BLaER1 treated with 17β-estradiol and CSF1 and Interleukin-3, amounts not matched to agents 10 nM and 100 nM (cell line): Measurements from ENCODE around the gene SHISA5.
A peak's percentile ranks its signal among the peaks of the same experiment; 100 is the strongest.
"Not testable (repeated sequence)": the region's sequence is repeated elsewhere in the genome, so short reads cannot be mapped to it uniquely, and the experiment has no call there.

ENCODE experiments used
- H3K27ac ChIP-seq, 11 experiments: shearing (Covaris generic); formaldehyde crosslinking; 2 replicates each; pipeline ENCODE4 v1.8.1; 2022
- H3K27me3 ChIP-seq, 11 experiments: shearing (Covaris generic); formaldehyde crosslinking; 2 replicates each; pipeline ENCODE4 v1.8.1; 2022
- H3K36me3 ChIP-seq, 11 experiments: shearing (Covaris generic); formaldehyde crosslinking; 2 replicates each; pipeline ENCODE4 v1.8.1; 2022
- H3K4me1 ChIP-seq, 10 experiments: shearing (Covaris generic); formaldehyde crosslinking; 2 replicates each; pipeline ENCODE4 v1.8.1; 2022
- H3K4me2 ChIP-seq, 11 experiments: shearing (Covaris generic); formaldehyde crosslinking; 2 replicates each; pipeline ENCODE4 v1.8.1; 2022
- H3K4me3 ChIP-seq, 10 experiments: shearing (Covaris generic); formaldehyde crosslinking; 2 replicates each; pipeline ENCODE4 v1.8.1; 2022
- H3K9ac ChIP-seq, 11 experiments: shearing (Covaris generic); formaldehyde crosslinking; 2 replicates each; pipeline ENCODE4 v1.8.1; 2022
- H3K9me3 ChIP-seq, 11 experiments: shearing (Covaris generic); formaldehyde crosslinking; replicated peaks in 1 of 11; 2 replicates each; pipeline ENCODE4 v1.8.1; 2022
- H4K20me1 ChIP-seq, 11 experiments: shearing (Covaris generic); formaldehyde crosslinking; 2 replicates each; pipeline ENCODE4 v1.8.1; 2022
- Cebpa-rat ChIP-seq, 11 experiments: shearing (Covaris generic); IDR thresholded peaks; 2 replicates each; pipeline ENCODE4 v1.8.1; 2022

SHISA5 gene

DNA sequence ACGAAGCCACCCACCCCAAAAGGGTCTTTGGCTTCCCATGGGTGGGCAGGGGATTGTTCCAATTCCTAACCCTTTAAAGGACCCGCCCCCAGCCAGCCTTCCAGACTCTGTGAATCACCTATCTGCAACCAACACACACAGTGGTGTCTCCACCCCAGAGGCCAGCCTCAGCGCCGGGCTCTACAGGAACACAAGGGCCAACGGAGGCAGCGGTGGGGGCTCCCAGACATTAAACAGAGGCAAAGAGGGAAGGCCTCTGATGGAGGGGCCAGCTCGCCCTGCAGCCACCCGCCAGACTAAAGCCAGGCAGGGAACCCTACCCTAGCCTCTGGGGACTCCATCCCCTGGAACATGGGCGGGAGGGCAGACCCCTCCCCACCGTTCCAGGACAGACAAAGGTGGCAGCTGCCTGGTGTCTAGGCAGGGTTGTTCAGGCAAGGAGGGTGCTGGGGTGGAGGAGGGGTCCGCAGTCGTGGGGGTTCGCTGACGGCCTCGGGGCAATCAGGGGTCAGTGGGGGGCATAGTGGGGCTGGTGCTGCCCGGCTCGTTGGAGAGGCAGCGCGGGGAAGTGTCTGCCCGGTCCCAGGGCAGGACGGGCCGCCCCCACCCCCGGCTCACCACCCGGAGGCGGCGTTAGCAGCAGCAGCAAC, 448 bp downstream of the SHISA5 start:
- peaks cover 0 to 22% (median 0%) of the 10 kb centered on the region in 11 experiments; a peak in 4 of 22 replicates for H4K20me1 ChIP-seq
- H3K4me2 ChIP-seq = peak overlapping the region; percentile 85 to 99 (median 98)
- H3K36me3 ChIP-seq = peaks cover 8 to 29% (median 24%) of the 10 kb centered on the region in 11 experiments; a peak in 21 of 22 replicates
- TF ChIP-seq Cebpa-rat (IDR thresholded peaks at IDR 0.05) = no peak
- H3K27ac ChIP-seq = peak overlapping the region; percentile 78 to 90 (median 82)
- H3K27me3 ChIP-seq = no peaks in the 10 kb centered on the region; a peak in 1 of 22 replicates
- H3K4me3 ChIP-seq = peak overlapping the region; percentile 70 to 94 (median 80)
- peaks cover 56 to 76% (median 65%) of the 10 kb centered on the region in 10 experiments for H3K4me1 ChIP-seq
- peaks cover 0 to 10% (median 3%) of the 10 kb centered on the region in 11 experiments; a peak in 9 of 22 replicates for H3K9me3 ChIP-seq
- H3K9ac ChIP-seq = peak overlapping the region; percentile 79 to 92 (median 87)

DNA sequence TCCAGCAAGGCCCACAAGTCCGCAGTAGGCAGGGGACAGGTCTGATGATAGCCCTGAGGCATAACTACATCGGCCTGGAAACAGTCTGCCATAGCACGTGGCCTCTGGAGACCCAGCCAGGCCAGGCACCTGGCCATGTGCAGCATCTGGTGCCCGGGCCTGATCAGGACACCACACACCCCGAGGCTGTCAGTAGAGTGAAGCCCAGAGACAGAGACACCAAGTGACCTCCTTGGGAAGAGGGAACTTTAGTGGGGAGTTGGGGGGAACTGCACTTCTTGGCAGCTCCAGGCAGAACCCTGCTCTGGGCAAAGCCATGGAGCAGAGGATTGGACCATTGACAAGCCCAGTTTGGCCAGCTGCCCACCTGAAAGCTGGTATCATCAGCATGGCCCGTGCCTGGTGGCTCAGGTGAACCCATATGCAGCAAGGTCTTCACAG, 1.2 kb downstream of the SHISA5 start:
- Histone ChIP-seq H3K36me3 (peaks cover 12 to 37% (median 31%) of the 10 kb centered on the region in 11 experiments; a peak in 21 of 22 replicates), H3K4me1 (peaks cover 48 to 68% (median 58%) of the 10 kb centered on the region in 10 experiments), H3K4me3 (peak overlapping the region; percentile 70 to 94 (median 80); a peak in 19 of 20 replicates), H4K20me1 (peaks cover 0 to 22% (median 0%) of the 10 kb centered on the region in 11 experiments; a peak in 4 of 22 replicates), H3K9ac (peak overlapping the region; percentile 79 to 92 (median 87); a peak in 19 of 22 replicates), H3K4me2 (peak overlapping the region; percentile 85 to 99 (median 98)), H3K27ac (peak overlapping the region in 10 of 11 experiments; percentile 78 to 90 (median 82); a peak in 12 of 22 replicates), H3K9me3 (peaks cover 0 to 14% (median 8%) of the 10 kb centered on the region in 11 experiments; a peak in 12 of 22 replicates), H3K27me3 (no peaks in the 10 kb centered on the region; a peak in 1 of 22 replicates)
- no peak for TF ChIP-seq Cebpa-rat (IDR thresholded peaks at IDR 0.05)

DNA sequence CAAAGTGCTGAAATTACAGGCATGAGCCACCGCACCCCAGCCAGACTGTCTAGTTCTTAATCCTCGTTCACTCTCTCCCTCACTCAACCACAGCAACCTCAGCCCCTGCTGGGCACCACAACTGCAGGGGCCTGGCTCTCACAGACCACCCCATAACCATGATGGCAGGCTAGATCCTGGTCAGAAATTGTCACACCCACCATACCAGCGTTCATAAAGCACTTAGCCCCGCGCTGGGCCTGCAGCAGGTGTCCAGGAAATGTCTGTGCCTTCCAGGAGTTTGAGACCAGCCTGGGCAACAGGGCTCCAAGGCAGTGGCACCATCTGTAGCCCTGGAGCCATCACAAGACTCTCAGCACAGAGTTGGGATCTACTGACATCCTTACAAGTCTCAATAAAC, 1.9 kb downstream of the SHISA5 start:
- Histone ChIP-seq H4K20me1 (peaks cover 0 to 22% (median 0%) of the 10 kb centered on the region in 11 experiments; a peak in 4 of 22 replicates), H3K4me1 (peaks cover 41 to 62% (median 51%) of the 10 kb centered on the region in 10 experiments), H3K4me2 (peak overlapping the region; percentile 85 to 99 (median 98)), H3K27me3 (no peaks in the 10 kb centered on the region; a peak in 1 of 22 replicates), H3K36me3 (peaks cover 17 to 43% (median 38%) of the 10 kb centered on the region in 11 experiments; a peak in 21 of 22 replicates), H3K9me3 (peaks cover 0 to 14% (median 8%) of the 10 kb centered on the region in 11 experiments; a peak in 12 of 22 replicates), H3K4me3 (peak overlapping the region in 1 of 10 experiments; percentile 83; a peak in 2 of 20 replicates), H3K9ac (peak overlapping the region in 1 of 11 experiments; percentile 92; a peak in 2 of 22 replicates), H3K27ac (no peak overlapping the region)
- no peak for TF ChIP-seq Cebpa-rat (IDR thresholded peaks at IDR 0.05)

DNA sequence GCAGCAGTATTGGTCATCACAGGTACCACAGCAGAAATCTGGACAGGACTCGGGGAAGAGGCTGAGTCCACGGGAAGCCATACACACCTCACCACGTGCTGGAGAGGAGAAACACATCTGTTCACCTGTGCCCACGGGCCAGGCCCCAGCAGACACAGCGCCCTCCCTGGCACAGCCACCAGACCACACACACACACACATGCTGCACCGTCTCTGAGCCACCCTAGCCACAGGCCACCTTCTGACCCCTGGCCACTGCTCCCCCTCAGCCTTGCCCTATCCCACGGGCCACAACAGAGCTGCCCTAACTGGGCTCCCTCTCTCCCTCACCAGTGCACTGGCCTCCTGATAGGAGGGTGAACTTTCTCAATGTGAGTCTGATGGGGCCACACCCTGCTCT, 2.8 kb downstream of the SHISA5 start:
- H3K4me3 ChIP-seq = no peak overlapping the region
- H3K4me2 ChIP-seq = peak overlapping the region in 6 of 11 experiments; percentile 13 to 99 (median 98); a peak in 8 of 22 replicates
- H3K9me3 ChIP-seq = peaks cover 0 to 14% (median 8%) of the 10 kb centered on the region in 11 experiments; a peak in 12 of 22 replicates
- H3K27ac ChIP-seq = no peak overlapping the region
- peaks cover 20 to 52% (median 46%) of the 10 kb centered on the region in 11 experiments for H3K36me3 ChIP-seq
- no peak overlapping the region; a peak in 1 of 22 replicates for H3K9ac ChIP-seq
- H3K27me3 ChIP-seq = no peaks in the 10 kb centered on the region; a peak in 1 of 22 replicates
- no peak for TF ChIP-seq Cebpa-rat (IDR thresholded peaks at IDR 0.05)
- H3K4me1 ChIP-seq = peaks cover 33 to 53% (median 43%) of the 10 kb centered on the region in 10 experiments
- peaks cover 0 to 22% (median 0%) of the 10 kb centered on the region in 11 experiments; a peak in 4 of 22 replicates for H4K20me1 ChIP-seq

DNA sequence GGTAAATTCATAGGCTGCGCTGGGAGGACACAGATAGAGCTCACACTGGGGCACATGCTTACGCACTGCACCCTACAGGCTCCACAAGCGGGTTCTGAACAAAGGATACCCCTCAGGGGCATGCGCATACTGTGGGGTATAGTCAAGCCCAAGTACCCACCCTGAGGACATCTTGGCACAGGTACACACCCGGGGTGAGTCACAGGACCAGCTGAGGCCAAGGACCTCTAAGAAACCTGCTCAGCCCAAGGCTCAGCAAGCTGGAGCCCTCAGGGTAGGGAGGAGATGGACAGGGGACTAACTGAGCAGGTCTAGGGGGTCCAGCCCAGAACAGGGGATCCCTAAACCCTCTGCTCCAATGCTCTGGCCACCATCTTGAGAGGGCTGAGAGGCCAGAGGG, 3.3 kb downstream of the SHISA5 start:
- H3K27me3 ChIP-seq = no peaks in the 10 kb centered on the region; a peak in 1 of 22 replicates
- peaks cover 0 to 23% (median 0%) of the 10 kb centered on the region in 11 experiments; a peak in 4 of 22 replicates for H4K20me1 ChIP-seq
- no peak overlapping the region for H3K27ac ChIP-seq
- peaks cover 31 to 47% (median 39%) of the 10 kb centered on the region in 10 experiments for H3K4me1 ChIP-seq
- no peak overlapping the region for H3K4me3 ChIP-seq
- H3K9ac ChIP-seq = no peak overlapping the region
- peaks cover 0 to 14% (median 8%) of the 10 kb centered on the region in 11 experiments; a peak in 12 of 22 replicates for H3K9me3 ChIP-seq
- peak overlapping the region in 5 of 11 experiments; percentile 85 to 99 (median 98); a peak in 6 of 22 replicates for H3K4me2 ChIP-seq
- no peak for TF ChIP-seq Cebpa-rat (IDR thresholded peaks at IDR 0.05)
- peaks cover 24 to 58% (median 52%) of the 10 kb centered on the region in 11 experiments for H3K36me3 ChIP-seq

DNA sequence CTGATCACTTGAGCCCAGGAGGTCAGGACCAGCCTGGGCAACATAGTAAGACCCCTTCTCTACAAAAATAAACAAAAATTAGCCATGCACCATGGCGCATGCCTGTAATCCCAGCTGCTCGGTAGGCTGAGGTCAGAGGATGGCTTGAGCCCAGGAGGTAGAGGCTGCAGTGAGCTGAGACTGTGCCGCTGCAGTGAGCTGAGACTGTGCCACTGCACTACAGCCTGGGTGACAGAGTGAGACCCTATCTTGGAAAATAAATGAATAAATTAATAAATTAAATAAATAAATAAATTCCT, 10.8 kb downstream of the SHISA5 start:
- peaks cover 0 to 8% (median 0%) of the 10 kb centered on the region in 11 experiments; a peak in 1 of 22 replicates for H4K20me1 ChIP-seq
- no peak overlapping the region for H3K9ac ChIP-seq
- no peak for TF ChIP-seq Cebpa-rat (IDR thresholded peaks at IDR 0.05)
- H3K27ac ChIP-seq = no peak overlapping the region
- peaks cover 0 to 2% (median 1%) of the 10 kb centered on the region in 11 experiments; a peak in 8 of 22 replicates for H3K9me3 ChIP-seq
- H3K27me3 ChIP-seq = no peaks in the 10 kb centered on the region
- peaks cover 21 to 86% (median 45%) of the 10 kb centered on the region in 11 experiments for H3K36me3 ChIP-seq
- H3K4me3 ChIP-seq = no peak overlapping the region
- H3K4me1 ChIP-seq = peaks cover 0 to 11% (median 6%) of the 10 kb centered on the region in 10 experiments; a peak in 9 of 20 replicates
- H3K4me2 ChIP-seq = peak overlapping the region in 1 of 11 experiments; percentile 27; a peak in 1 of 22 replicates

DNA sequence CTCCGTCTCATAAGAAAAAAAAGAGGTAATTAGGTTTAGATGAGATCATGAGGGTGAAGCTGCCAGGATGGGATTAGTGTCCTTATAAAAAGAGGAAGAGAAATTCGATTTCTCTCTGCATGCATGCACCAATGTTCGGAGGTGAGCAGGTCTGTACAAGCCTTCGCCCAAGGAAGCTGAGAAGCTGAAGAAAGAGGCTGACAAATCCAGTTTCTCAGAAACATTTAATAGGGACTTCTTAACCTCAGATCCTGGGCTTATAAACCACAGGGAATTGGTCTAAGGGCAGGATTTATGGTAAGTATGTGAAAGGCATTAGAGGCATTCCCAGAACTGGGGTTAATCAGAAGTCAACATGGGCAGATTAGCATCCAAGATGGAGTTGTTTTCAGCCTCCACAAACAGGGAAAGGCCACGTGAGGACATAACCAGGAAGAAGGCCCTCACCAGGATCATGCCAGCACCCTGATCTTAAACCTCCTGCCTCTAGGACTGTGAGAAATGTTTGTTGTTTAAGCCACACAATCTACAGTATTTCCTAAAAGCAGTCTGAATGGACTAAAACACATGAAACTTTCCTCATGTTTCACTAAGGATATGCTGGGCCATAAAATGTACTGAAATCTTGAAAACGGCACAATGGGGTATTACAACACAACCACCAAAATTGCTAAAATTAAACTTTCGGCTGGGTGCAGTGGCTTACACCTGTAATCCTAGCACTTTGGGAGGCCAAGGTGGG, 11.3 kb downstream of the SHISA5 start:
- TF ChIP-seq Cebpa-rat (IDR thresholded peaks at IDR 0.05) = no peak
- H3K36me3 ChIP-seq = peaks cover 16 to 82% (median 40%) of the 10 kb centered on the region in 11 experiments
- no peak overlapping the region for H3K4me3 ChIP-seq
- no peaks in the 10 kb centered on the region for H3K9me3 ChIP-seq
- H3K4me2 ChIP-seq = peak overlapping the region in 2 of 11 experiments; percentile 3 to 27; a peak in 3 of 22 replicates
- no peaks in the 10 kb centered on the region for H3K27me3 ChIP-seq
- H4K20me1 ChIP-seq = peaks cover 0 to 8% (median 0%) of the 10 kb centered on the region in 11 experiments; a peak in 1 of 22 replicates
- H3K9ac ChIP-seq = no peak overlapping the region
- no peak overlapping the region for H3K27ac ChIP-seq
- H3K4me1 ChIP-seq = peaks cover 0 to 11% (median 6%) of the 10 kb centered on the region in 10 experiments; a peak in 9 of 20 replicates

DNA sequence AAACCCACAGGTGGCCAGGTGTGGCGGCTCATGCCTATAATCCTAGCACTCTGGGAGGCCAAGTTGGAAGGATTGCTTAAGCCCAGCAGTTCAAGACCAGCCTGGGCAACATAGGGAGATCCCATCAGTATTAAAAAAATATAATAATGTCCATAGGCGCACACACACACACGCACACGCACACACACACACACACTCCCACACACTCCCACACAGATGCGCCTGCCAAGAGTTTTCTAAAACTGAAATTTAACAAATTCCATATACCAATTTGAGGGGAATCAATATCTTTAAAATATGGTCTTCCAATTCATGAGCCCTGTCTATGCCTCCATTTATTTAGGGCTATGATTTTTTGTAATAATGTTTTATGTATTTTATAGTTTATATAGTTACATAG, 17.0 kb downstream of the SHISA5 start:
- no peak for TF ChIP-seq Cebpa-rat (IDR thresholded peaks at IDR 0.05)
- Histone ChIP-seq H3K36me3 (peaks cover 0 to 58% (median 6%) of the 10 kb centered on the region in 11 experiments; a peak in 9 of 22 replicates), H3K27ac (no peak overlapping the region), H3K4me2 (no peak overlapping the region), H3K4me1 (peaks cover 0 to 10% (median 2%) of the 10 kb centered on the region in 10 experiments; a peak in 3 of 20 replicates), H4K20me1 (no peaks in the 10 kb centered on the region), H3K4me3 (no peak overlapping the region), H3K9me3 (no peaks in the 10 kb centered on the region), H3K9ac (no peak overlapping the region), H3K27me3 (no peaks in the 10 kb centered on the region)

DNA sequence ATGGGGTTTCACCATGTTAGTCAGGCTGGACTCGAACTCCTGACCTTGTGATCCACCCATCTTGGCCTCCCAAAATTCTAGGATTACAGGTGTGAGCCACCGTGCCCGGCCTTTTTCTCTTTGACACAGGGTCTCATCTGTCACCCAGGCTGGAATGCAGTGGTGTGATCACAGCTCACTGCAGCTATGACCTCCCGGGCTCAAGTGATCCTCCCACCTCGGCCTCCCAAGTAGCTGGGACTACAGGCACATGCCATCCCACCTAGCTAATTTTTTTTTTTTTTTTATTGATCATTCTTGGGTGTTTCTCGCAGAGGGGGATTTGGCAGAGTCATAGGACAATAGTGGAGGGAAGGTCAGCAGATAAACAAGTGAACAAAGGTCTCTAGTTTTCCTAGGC, 21.2 kb downstream of the SHISA5 start:
- H3K9ac ChIP-seq, H3K4me3 ChIP-seq, H4K20me1 ChIP-seq, H3K27me3 ChIP-seq, H3K27ac ChIP-seq, H3K4me2 ChIP-seq, H3K9me3 ChIP-seq: not testable (repeated sequence)
- Histone ChIP-seq H3K4me1 (peaks cover 32 to 41% (median 36%) of the 10 kb centered on the region in 10 experiments), H3K36me3 (peaks cover 0 to 35% (median 0%) of the 10 kb centered on the region in 11 experiments; a peak in 5 of 22 replicates)

DNA sequence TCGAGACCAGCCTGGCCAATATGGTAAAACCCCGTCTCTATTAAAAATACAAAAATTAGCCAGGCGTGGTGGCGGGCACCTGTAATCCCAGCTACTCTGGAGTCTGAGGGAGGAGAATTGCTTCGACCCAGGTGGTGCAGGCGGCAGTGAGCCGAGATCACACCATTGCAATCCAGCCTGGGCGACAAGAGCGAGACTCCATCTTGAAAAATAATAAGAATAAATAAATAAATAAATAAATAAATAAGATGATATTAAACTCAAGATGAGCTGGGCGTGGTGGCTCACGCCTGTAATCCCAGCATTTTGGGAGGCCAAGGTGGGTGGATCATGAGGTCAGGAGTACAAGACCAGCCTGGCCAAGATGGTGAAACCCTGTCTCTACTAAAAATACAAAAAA, 23.1 kb downstream of the SHISA5 start:
- peaks cover 48 to 61% (median 55%) of the 10 kb centered on the region in 10 experiments for H3K4me1 ChIP-seq
- not testable (repeated sequence) for H3K9ac ChIP-seq, H3K27me3 ChIP-seq, H3K27ac ChIP-seq, H3K4me3 ChIP-seq, H3K9me3 ChIP-seq
- H3K4me2 ChIP-seq = peak overlapping the region in 8 of 11 experiments; percentile 25 to 89 (median 72); a peak in 12 of 22 replicates
- peaks cover 0 to 12% (median 0%) of the 10 kb centered on the region in 11 experiments; a peak in 1 of 22 replicates for H4K20me1 ChIP-seq
- H3K36me3 ChIP-seq = peaks cover 0 to 24% (median 0%) of the 10 kb centered on the region in 11 experiments; a peak in 6 of 22 replicates
